Ascending aorta (tissue), 2 donors: ENCODE data around the gene BPGM. TPM values are rescaled to one million over a fixed set of nuclear protein-coding genes. Genes with fewer than 3 reads are reported as not detected.

Source experiments
- DNase-seq, 2 donors: peaks; one replicate each; pipeline ENCODE4 v3.0.0-alpha.2; 2019; ENCODE audit warnings: low spot score in 2 of 2
- H3K27ac ChIP-seq, 2 donors: fragments of 200-600 bp; sonication (generic); one replicate each; pipeline ENCODE4 v1.5.1; 2016 to 2017; ENCODE audit warnings: mild to moderate bottlenecking in 1 of 2
- H3K27me3 ChIP-seq: fragments of 200-600 bp; sonication (generic); one replicate; pipeline ENCODE4 v1.5.1; 2017
- H3K36me3 ChIP-seq, 2 donors: fragments of 200-600 bp; sonication (generic); one replicate each; pipeline ENCODE4 v1.5.1; 2016
- H3K4me1 ChIP-seq, 2 donors: fragments of 200-600 bp; sonication (generic); one replicate each; pipeline ENCODE4 v1.5.1; 2016 to 2017; ENCODE audit warnings: mild to moderate bottlenecking in 1 of 2
- H3K4me3 ChIP-seq, 2 donors: fragments of 200-600 bp; sonication (generic); one replicate each; pipeline ENCODE4 v1.5.1; 2016 to 2017; ENCODE audit warnings: mild to moderate bottlenecking in 1 of 2
- H3K9me3 ChIP-seq, 2 donors: fragments of 200-600 bp; sonication (generic); one replicate each; pipeline ENCODE4 v1.5.1; 2016
- CTCF ChIP-seq, 3 experiments: fragments of 200-600 bp in 2 of 3; fragments of 450-650 bp in 1 of 3; sonication (generic) in 2 of 3; IDR thresholded peaks; one replicate each; pipeline ENCODE4 v1.5.1; 2016 to 2019; ENCODE audit warnings: antibody characterized with exemption in 3 of 3, mild to moderate bottlenecking in 1 of 3, moderate library complexity in 1 of 3
- intact Hi-C: fragments of 100-400 bp; cut with DNase I; formaldehyde crosslinking; loops from one replicate; pipeline ENCODE4 v1.15.1; 2023
- total RNA-seq: library from RNA; depleted of rRNA; stranded (reverse); fragments of >200 nt; gene quantifications from one replicate; pipeline ENCODE4 v1.1.0, GENCODE V29; 2016

Gene BPGM
- total RNA-seq, 1 donor from 2014 or later, result 19.2 TPM

- no peak for TF ChIP-seq CTCF (IDR thresholded peaks at IDR 0.05)
- Histone ChIP-seq H3K4me1 (peaks cover 0 to 11% of the 10 kb centered on the region in 2 donors), H3K27me3 (no peaks in the 10 kb centered on the region), H3K4me3 (no peak overlapping the region), H3K36me3 (no peaks in the 10 kb centered on the region), H3K9me3 (no peaks in the 10 kb centered on the region), H3K27ac (no peak overlapping the region)
- intact Hi-C loops, result no loop called here
- DNase-seq, result no peak
These were observed 35.0 kb upstream of the BPGM start for GRCh38 chr7:134611611-134612151.

- no peak for DNase-seq
- no peak for TF ChIP-seq CTCF (IDR thresholded peaks at IDR 0.05)
- peaks cover 0 to 11% of the 10 kb centered on the region in 2 donors for H3K4me1 ChIP-seq
- H3K9me3 ChIP-seq, result no peaks in the 10 kb centered on the region
- no peaks in the 10 kb centered on the region for H3K36me3 ChIP-seq
- H3K27me3 ChIP-seq, result no peaks in the 10 kb centered on the region
- intact Hi-C loops, result no loop called here
- H3K4me3 ChIP-seq, result no peak overlapping the region
- H3K27ac ChIP-seq, result no peak overlapping the region
These were observed 34.5 kb upstream of the BPGM start for GRCh38 chr7:134612197-134612596.

- intact Hi-C loops, result loop anchor here (2.0 kb wide), 1 partner anchor 33 kb away; the partner anchor contains the start of gene BPGM
- no peaks in the 10 kb centered on the region for H3K27me3 ChIP-seq
- peak overlapping the region; percentile 41 to 63 for H3K27ac ChIP-seq
- peak in 1 of 2 donors; percentile 77 for DNase-seq
- H3K4me1 ChIP-seq, result peaks cover 0 to 11% of the 10 kb centered on the region in 2 donors
- no peak for TF ChIP-seq CTCF (IDR thresholded peaks at IDR 0.05)
- H3K4me3 ChIP-seq, result no peak overlapping the region
- no peaks in the 10 kb centered on the region for H3K9me3 ChIP-seq
- H3K36me3 ChIP-seq, result no peaks in the 10 kb centered on the region
These were observed 32.9 kb upstream of the BPGM start for GRCh38 chr7:134613623-134614347.

GRCh38 chr7:134616611-134617010 is 30.0 kb upstream of the BPGM start:
- no peaks in the 10 kb centered on the region for H3K27me3 ChIP-seq
- no peak overlapping the region for H3K27ac ChIP-seq
- TF ChIP-seq CTCF (IDR thresholded peaks at IDR 0.05), result no peak
- peaks cover 0 to 11% of the 10 kb centered on the region in 2 donors for H3K4me1 ChIP-seq
- no peak for DNase-seq
- intact Hi-C loops, result no loop called here
- H3K36me3 ChIP-seq, result no peaks in the 10 kb centered on the region
- H3K9me3 ChIP-seq, result no peaks in the 10 kb centered on the region
- H3K4me3 ChIP-seq, result no peak overlapping the region

- no peak overlapping the region for H3K27ac ChIP-seq
- intact Hi-C loops, result no loop called here
These were observed 27.7 kb upstream of the BPGM start for GRCh38 chr7:134618756-134619530.

More at GRCh38 chr7:134618756-134619530, 27.7 kb upstream of the BPGM start:
- DNase-seq, result no peak
- no peak for TF ChIP-seq CTCF (IDR thresholded peaks at IDR 0.05)
- Histone ChIP-seq H3K4me1 (peaks cover 0 to 4% of the 10 kb centered on the region in 2 donors), H3K36me3 (no peaks in the 10 kb centered on the region), H3K9me3 (no peaks in the 10 kb centered on the region), H3K4me3 (no peak overlapping the region), H3K27me3 (no peaks in the 10 kb centered on the region)
